Renal cortex interstitium (tissue), 3 donors: ENCODE data around the gene TRIM73. TPM values are rescaled to one million over a fixed set of nuclear protein-coding genes. Genes with fewer than 3 reads are reported as not detected.

Experiments
- polyA plus RNA-seq, 3 donors: library from polyadenylated mRNA; unstranded; fragments of 120-200 nt; gene quantifications; one replicate each; pipeline ENCODE4 v1.2.1, GENCODE V29; 2013; ENCODE audit not compliant: insufficient read length in 3 of 3

The TRIM73 gene
- polyA plus RNA-seq, 3 donors: 3.4 to 11.9 (median 4.9) TPM

Other genes with a start within 250 kb of the TRIM73 start
- gene POM121C, start 90.7 kb downstream of the TRIM73 start, polyA plus RNA-seq: 10 to 100 TPM; 51.7 to 69.7 (median 68.6) TPM
- 1 to 10 TPM; 2.2 to 5.0 (median 2.5) TPM for gene SPDYE5, start 96.7 kb downstream of the TRIM73 start, polyA plus RNA-seq